DOHH2 (cell line): ENCODE data around the gene CELF5.
A peak's percentile ranks its signal among the peaks of the same experiment; 100 is the strongest.

ENCODE experiments used
- H3F3A ChIP-seq: fragments of 200-600 bp; sonication (generic), shearing (Covaris generic); 2 replicates; pipeline ENCODE4 v1.6.0; 2016; ENCODE audit warnings: antibody characterized with exemption, mild to moderate bottlenecking; ENCODE audit not compliant: control insufficient read depth, insufficient read depth
- H3K27ac ChIP-seq: fragments of 200-600 bp; sonication (generic); 2 replicates; pipeline ENCODE4 v1.5.1; 2014; ENCODE audit warnings: low read depth, mild to moderate bottlenecking, low read length, moderate library complexity
- H3K27me3 ChIP-seq: fragments of 200-600 bp; sonication (generic); 2 replicates; pipeline ENCODE4 v1.6.1; 2014; ENCODE audit warnings: mild to moderate bottlenecking, low read length, mixed read lengths; ENCODE audit not compliant: control insufficient read depth
- H3K36me3 ChIP-seq: fragments of 200-600 bp; sonication (generic); 2 replicates; pipeline ENCODE4 v1.6.1; 2014; ENCODE audit warnings: mild to moderate bottlenecking, low read length, moderate library complexity, mixed read lengths; ENCODE audit not compliant: control insufficient read depth
- H3K4me1 ChIP-seq: fragments of 200-600 bp; sonication (generic); 2 replicates; pipeline ENCODE4 v1.6.1; 2014; ENCODE audit warnings: mild to moderate bottlenecking, low read length, mixed read lengths; ENCODE audit not compliant: control insufficient read depth
- H3K4me2 ChIP-seq: fragments of 200-600 bp; sonication (generic); 2 replicates; pipeline ENCODE4 v1.6.0; 2014; ENCODE audit warnings: mild to moderate bottlenecking, low read length, moderate library complexity
- H3K4me3 ChIP-seq: fragments of 200-600 bp; sonication (generic); 2 replicates; pipeline ENCODE4 v1.5.1; 2014; ENCODE audit warnings: mild to moderate bottlenecking, low read length, mixed read lengths
- H3K79me2 ChIP-seq: fragments of 200-600 bp; sonication (generic); 2 replicates; pipeline ENCODE4 v1.6.1; 2014; ENCODE audit warnings: mild to moderate bottlenecking, low read length, mixed read lengths; ENCODE audit not compliant: control insufficient read depth
- H3K9me2 ChIP-seq: fragments of 200-600 bp; sonication (generic); replicated peaks from 2 replicates; pipeline ENCODE4 v1.6.1; 2014; ENCODE audit warnings: mild to moderate bottlenecking, low read length, mixed read lengths; ENCODE audit not compliant: control insufficient read depth
- H3K9me3 ChIP-seq: fragments of 200-600 bp; sonication (generic); 2 replicates; pipeline ENCODE4 v1.6.1; 2014; ENCODE audit warnings: antibody characterized with exemption, low read length, mixed read lengths; ENCODE audit not compliant: control insufficient read depth, insufficient read depth
- H4K20me1 ChIP-seq: fragments of 200-600 bp; sonication (generic); 2 replicates; pipeline ENCODE4 v1.6.0; 2014; ENCODE audit warnings: low read depth, mild to moderate bottlenecking, antibody characterized with exemption, low read length, moderate library complexity; ENCODE audit not compliant: control insufficient read depth, insufficient read depth
- EZH2phosphoT487 ChIP-seq: fragments of 200-600 bp; sonication (generic); IDR thresholded peaks from 2 replicates; pipeline ENCODE4 v1.6.1; 2017; ENCODE audit warnings: borderline replicate concordance, mild to moderate bottlenecking, antibody characterized with exemption, low read length, moderate library complexity, mixed read lengths
- TF ChIP-seq, protein P1 (sequence below): fragments of 200-600 bp; sonication (generic); IDR thresholded peaks from one replicate; pipeline ENCODE4 v1.5.1; 2014; ENCODE audit warnings: antibody characterized with exemption, mild to moderate bottlenecking, low read depth, low read length; ENCODE audit not compliant: poor library complexity, severe bottlenecking

Gene CELF5

DNA sequence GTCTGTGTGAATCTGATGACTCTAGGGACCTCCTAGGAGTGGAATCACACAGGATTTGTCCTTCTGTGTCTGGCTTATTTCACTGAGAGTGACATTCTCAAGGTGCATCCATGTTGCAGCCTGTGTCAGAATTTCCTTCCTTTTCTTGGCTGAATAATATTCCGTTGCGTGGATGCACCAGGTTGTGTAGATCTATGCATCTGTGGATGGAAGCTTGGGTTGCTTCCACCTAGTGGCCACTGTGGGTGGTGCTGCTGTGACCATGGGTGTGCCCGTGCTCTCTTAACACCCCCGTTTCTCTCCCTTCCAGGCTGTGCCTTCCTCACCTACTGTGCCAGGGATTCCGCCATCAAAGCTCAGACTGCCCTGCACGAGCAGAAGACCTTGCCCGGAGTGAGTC is 26.2 kb downstream of the CELF5 start:
- Histone ChIP-seq H3K27ac (no peak overlapping the region), H3K4me1 (no peaks in the 10 kb centered on the region), H3K4me2 (no peak overlapping the region), H3K27me3 (no peaks in the 10 kb centered on the region), H3F3A (no peaks in the 10 kb centered on the region), H4K20me1 (no peaks in the 10 kb centered on the region), H3K79me2 (no peaks in the 10 kb centered on the region), H3K36me3 (no peaks in the 10 kb centered on the region), H3K9me2 (no peaks in the 10 kb centered on the region), H3K4me3 (no peak overlapping the region), H3K9me3 (peaks cover 4% of the 10 kb centered on the region; the same call in 1 of the 2 replicates)
- TF ChIP-seq, protein P1, sequence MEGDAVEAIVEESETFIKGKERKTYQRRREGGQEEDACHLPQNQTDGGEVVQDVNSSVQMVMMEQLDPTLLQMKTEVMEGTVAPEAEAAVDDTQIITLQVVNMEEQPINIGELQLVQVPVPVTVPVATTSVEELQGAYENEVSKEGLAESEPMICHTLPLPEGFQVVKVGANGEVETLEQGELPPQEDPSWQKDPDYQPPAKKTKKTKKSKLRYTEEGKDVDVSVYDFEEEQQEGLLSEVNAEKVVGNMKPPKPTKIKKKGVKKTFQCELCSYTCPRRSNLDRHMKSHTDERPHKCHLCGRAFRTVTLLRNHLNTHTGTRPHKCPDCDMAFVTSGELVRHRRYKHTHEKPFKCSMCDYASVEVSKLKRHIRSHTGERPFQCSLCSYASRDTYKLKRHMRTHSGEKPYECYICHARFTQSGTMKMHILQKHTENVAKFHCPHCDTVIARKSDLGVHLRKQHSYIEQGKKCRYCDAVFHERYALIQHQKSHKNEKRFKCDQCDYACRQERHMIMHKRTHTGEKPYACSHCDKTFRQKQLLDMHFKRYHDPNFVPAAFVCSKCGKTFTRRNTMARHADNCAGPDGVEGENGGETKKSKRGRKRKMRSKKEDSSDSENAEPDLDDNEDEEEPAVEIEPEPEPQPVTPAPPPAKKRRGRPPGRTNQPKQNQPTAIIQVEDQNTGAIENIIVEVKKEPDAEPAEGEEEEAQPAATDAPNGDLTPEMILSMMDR: peak; percentile 67
- no peak for TF ChIP-seq EZH2phosphoT487

DNA sequence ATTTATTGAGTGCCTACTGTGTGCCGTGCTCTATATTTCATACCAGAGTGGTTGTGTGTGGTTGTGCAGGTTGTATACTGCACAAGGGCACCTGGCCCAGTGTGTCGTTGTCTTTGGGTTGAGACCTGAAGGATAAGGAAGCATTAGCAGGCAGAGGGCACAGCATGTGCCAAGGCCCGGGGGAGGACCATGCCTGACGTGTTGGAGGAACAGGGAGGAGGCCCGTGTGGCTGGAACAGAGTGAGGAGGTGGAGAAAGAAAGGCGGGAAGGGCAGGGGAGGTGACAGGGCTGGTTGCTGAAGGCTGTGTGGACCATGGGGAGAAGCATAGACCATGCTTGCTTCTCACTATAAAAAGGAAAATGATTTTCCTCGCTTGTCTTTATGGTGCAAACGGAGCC is 26.8 kb downstream of the CELF5 start:
- H3K36me3 ChIP-seq: no peaks in the 10 kb centered on the region
- TF ChIP-seq, protein P1: no peak
- TF ChIP-seq EZH2phosphoT487: no peak
- H3K4me2 ChIP-seq: no peak overlapping the region
- H3K9me2 ChIP-seq: no peaks in the 10 kb centered on the region
- H3K27ac ChIP-seq: no peak overlapping the region
- no peaks in the 10 kb centered on the region for H3K79me2 ChIP-seq
- H3K4me1 ChIP-seq: no peaks in the 10 kb centered on the region
- no peaks in the 10 kb centered on the region for H4K20me1 ChIP-seq
- no peaks in the 10 kb centered on the region for H3F3A ChIP-seq
- no peak overlapping the region for H3K4me3 ChIP-seq
- H3K27me3 ChIP-seq: no peaks in the 10 kb centered on the region
- peaks cover 4% of the 10 kb centered on the region; the same call in 1 of the 2 replicates for H3K9me3 ChIP-seq

DNA sequence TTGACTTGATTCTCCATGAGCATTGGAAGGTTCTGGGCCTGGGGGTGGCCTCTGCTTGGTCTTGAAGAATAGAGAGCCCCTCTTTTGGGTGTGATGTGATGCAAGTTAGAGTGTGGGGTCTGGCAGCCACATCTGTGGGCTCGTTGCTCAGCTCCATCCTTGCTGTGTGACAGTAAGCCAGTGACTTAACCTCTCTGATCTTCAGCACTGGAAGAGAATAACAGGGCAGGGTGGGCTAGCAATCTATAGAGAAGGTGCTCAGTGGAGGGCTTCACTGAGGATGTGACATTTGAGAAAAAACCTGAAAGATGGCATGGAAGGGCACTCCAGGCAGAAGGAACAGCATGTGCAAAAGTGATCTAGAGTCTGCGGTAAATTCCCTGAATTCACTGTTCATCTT is 28.2 kb downstream of the CELF5 start:
- TF ChIP-seq, protein P1: no peak
- TF ChIP-seq EZH2phosphoT487: no peak

DNA sequence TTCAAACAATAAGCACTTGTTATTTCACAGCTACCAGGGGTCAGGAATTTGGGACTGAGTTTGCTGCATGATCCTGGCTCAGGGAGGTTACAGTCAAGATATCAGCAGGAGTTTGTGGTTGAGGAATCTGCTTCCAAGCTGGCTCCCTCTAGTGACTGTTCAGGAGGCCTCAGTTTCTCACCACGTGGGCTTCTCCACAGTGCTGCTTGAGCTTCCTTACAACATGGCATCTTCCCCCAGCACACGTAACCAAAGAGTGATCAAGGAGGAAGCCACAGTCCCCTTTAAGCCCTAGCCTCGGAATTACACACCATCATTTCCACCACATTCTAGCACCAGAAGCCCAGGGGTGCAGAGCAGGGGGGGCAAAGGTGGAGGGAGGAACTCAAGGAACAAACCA is 28.8 kb downstream of the CELF5 start:
- Histone ChIP-seq H3K79me2 (no peaks in the 10 kb centered on the region), H3K4me2 (no peak overlapping the region), H3K4me1 (no peaks in the 10 kb centered on the region), H3F3A (no peaks in the 10 kb centered on the region), H4K20me1 (no peaks in the 10 kb centered on the region), H3K4me3 (no peak overlapping the region), H3K9me3 (peaks cover 4% of the 10 kb centered on the region; the same call in 1 of the 2 replicates), H3K9me2 (no peaks in the 10 kb centered on the region), H3K27me3 (no peaks in the 10 kb centered on the region), H3K27ac (no peak overlapping the region), H3K36me3 (no peaks in the 10 kb centered on the region)
- no peak for TF ChIP-seq EZH2phosphoT487
- TF ChIP-seq, protein P1: no peak

More for the DNA sequence above, 28.2 kb downstream of the CELF5 start:
- Histone ChIP-seq H3K36me3 (no peaks in the 10 kb centered on the region), H3K9me2 (no peaks in the 10 kb centered on the region), H3F3A (no peaks in the 10 kb centered on the region), H3K27ac (no peak overlapping the region), H3K27me3 (no peaks in the 10 kb centered on the region), H3K9me3 (peaks cover 4% of the 10 kb centered on the region; the same call in 1 of the 2 replicates), H3K4me1 (no peaks in the 10 kb centered on the region), H3K4me3 (no peak overlapping the region), H4K20me1 (no peaks in the 10 kb centered on the region), H3K4me2 (no peak overlapping the region), H3K79me2 (no peaks in the 10 kb centered on the region)
